COLO668 (cell line): Measurements from ENCODE around the gene EIPR1.

Source experiments
- DNase-seq: peaks from one replicate; lab custom pipeline; 2025; ENCODE audit not compliant: unreplicated experiment; lab: John Stamatoyannopoulos, UW

EIPR1 gene

GRCh38 chr2:3277748-3278520 is 99.7 kb downstream of the EIPR1 start:
- DNase-seq = no peak

- DNase-seq = peak; percentile 52
Measured at GRCh38 chr2:3277050-3277747, 100.4 kb downstream of the EIPR1 start.

GRCh38 chr2:3272761-3273160 is 104.9 kb downstream of the EIPR1 start:
- no peak for DNase-seq

- no peak for DNase-seq
Measured at GRCh38 chr2:3270095-3270478, 107.5 kb downstream of the EIPR1 start.

- DNase-seq = no peak
Measured at GRCh38 chr2:3269425-3270094, 108.1 kb downstream of the EIPR1 start.

- no peak for DNase-seq
Measured at GRCh38 chr2:3268705-3269029, 109.0 kb downstream of the EIPR1 start.

GRCh38 chr2:3267869-3268704 is 109.5 kb downstream of the EIPR1 start:
- no peak for DNase-seq

GRCh38 chr2:3266925-3267867 is 110.4 kb downstream of the EIPR1 start:
- DNase-seq = no peak

GRCh38 chr2:3265981-3266924 is 111.4 kb downstream of the EIPR1 start:
- DNase-seq = no peak

- no peak for DNase-seq
Measured at GRCh38 chr2:3265471-3265870, 112.1 kb downstream of the EIPR1 start.

- no peak for DNase-seq
Measured at GRCh38 chr2:3264010-3264744, 113.4 kb downstream of the EIPR1 start.

GRCh38 chr2:3263487-3263886 is 114.1 kb downstream of the EIPR1 start:
- no peak for DNase-seq

- DNase-seq = no peak
Measured at GRCh38 chr2:3262437-3263388, 114.9 kb downstream of the EIPR1 start.

- DNase-seq = no peak
Measured at GRCh38 chr2:3261511-3261910, 116.1 kb downstream of the EIPR1 start.

GRCh38 chr2:3260959-3261358 is 116.7 kb downstream of the EIPR1 start:
- DNase-seq = no peak

- DNase-seq = no peak
Measured at GRCh38 chr2:3257826-3258225, 119.8 kb downstream of the EIPR1 start.

GRCh38 chr2:3257166-3257565 is 120.5 kb downstream of the EIPR1 start:
- DNase-seq = peak; percentile 9
